Ovary (tissue), 3 donors: ENCODE data around the gene COL4A1.

Source experiments
- EP300 ChIP-seq: sonication (generic); formaldehyde crosslinking; IDR thresholded peaks from one replicate; pipeline ENCODE4 v1.6.1; 2017; ENCODE audit warnings: antibody characterized with exemption
- POLR2A ChIP-seq: fragments of 450-650 bp; IDR thresholded peaks from one replicate; pipeline ENCODE4 v1.6.1; 2017; ENCODE audit warnings: antibody characterized with exemption, mild to moderate bottlenecking, moderate library complexity
- TF ChIP-seq, protein P1 (sequence below), 3 donors: fragments of 450-650 bp in 2 of 3; fragments of 200-600 bp in 1 of 3; IDR thresholded peaks; one replicate each; pipeline versions ENCODE4 v1.5.1 to v1.8.0; 2016 to 2022; ENCODE audit warnings: antibody characterized with exemption in 3 of 3, mild to moderate bottlenecking in 1 of 3
- donor health status: DM: no; HTN: no; CAD: no.

GRCh38 chr13:110127986-110128511 lies 178.9 kb downstream of the COL4A1 start:
- TF ChIP-seq, protein P1, sequence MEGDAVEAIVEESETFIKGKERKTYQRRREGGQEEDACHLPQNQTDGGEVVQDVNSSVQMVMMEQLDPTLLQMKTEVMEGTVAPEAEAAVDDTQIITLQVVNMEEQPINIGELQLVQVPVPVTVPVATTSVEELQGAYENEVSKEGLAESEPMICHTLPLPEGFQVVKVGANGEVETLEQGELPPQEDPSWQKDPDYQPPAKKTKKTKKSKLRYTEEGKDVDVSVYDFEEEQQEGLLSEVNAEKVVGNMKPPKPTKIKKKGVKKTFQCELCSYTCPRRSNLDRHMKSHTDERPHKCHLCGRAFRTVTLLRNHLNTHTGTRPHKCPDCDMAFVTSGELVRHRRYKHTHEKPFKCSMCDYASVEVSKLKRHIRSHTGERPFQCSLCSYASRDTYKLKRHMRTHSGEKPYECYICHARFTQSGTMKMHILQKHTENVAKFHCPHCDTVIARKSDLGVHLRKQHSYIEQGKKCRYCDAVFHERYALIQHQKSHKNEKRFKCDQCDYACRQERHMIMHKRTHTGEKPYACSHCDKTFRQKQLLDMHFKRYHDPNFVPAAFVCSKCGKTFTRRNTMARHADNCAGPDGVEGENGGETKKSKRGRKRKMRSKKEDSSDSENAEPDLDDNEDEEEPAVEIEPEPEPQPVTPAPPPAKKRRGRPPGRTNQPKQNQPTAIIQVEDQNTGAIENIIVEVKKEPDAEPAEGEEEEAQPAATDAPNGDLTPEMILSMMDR (IDR thresholded peaks at IDR 0.05), result no peak
- TF ChIP-seq POLR2A (no peak), EP300 (no peak)
